Ovary (tissue), 9 donors: ENCODE results near the gene ARHGAP4. TPM values are rescaled to one million over a fixed set of nuclear protein-coding genes. Genes with fewer than 3 reads are reported as not detected.

Source experiments
- DNase-seq, 5 donors: peaks; one replicate each; pipeline ENCODE4 v3.0.0-alpha.2; 2019 to 2020
- H3K27ac ChIP-seq, 2 donors: fragments of 200-600 bp; one replicate each; pipeline versions ENCODE4 v1.5.1 to v1.8.0; 2019 to 2022
- H3K27me3 ChIP-seq: fragments of 200-600 bp; one replicate; pipeline ENCODE4 v1.8.0; 2022
- H3K36me3 ChIP-seq: fragments of 200-600 bp; sonication (generic); one replicate; pipeline ENCODE4 v1.5.1; 2019
- H3K4me1 ChIP-seq: one replicate; pipeline ENCODE4 v1.8.1; 2013; ENCODE audit warnings: mild to moderate bottlenecking, moderate library complexity; ENCODE audit not compliant: insufficient read depth
- H3K4me3 ChIP-seq: fragments of 200-600 bp; sonication (generic); one replicate; pipeline ENCODE4 v1.5.1; 2017
- H3K9me3 ChIP-seq, 2 donors: fragments of 200-600 bp in 1 of 2; sonication (generic) in 1 of 2; one replicate each; pipeline versions ENCODE4 v1.5.1 to v1.8.1; 2013 to 2019; ENCODE audit warnings: mild to moderate bottlenecking in 1 of 2, moderate library complexity in 1 of 2
- CTCF ChIP-seq, 3 donors: fragments of 450-650 bp in 2 of 3; fragments of 200-600 bp in 1 of 3; IDR thresholded peaks; one replicate each; pipeline versions ENCODE4 v1.5.1 to v1.8.0; 2016 to 2022; ENCODE audit warnings: antibody characterized with exemption in 3 of 3, mild to moderate bottlenecking in 1 of 3
- EP300 ChIP-seq: sonication (generic); formaldehyde crosslinking; IDR thresholded peaks from one replicate; pipeline ENCODE4 v1.6.1; 2017; ENCODE audit warnings: antibody characterized with exemption
- POLR2A ChIP-seq: fragments of 450-650 bp; IDR thresholded peaks from one replicate; pipeline ENCODE4 v1.6.1; 2017; ENCODE audit warnings: antibody characterized with exemption, mild to moderate bottlenecking, moderate library complexity
- WGBS, 3 donors: extraction: QIAGEN DNeasy Blood & Tissue Kit in 1 of 3; methylation state at CpG; one replicate each; pipeline versions ENCODE4 v1.1.5 to v1.1.7; 2013 to 2017; 5-methylcytosine and 5-hydroxymethylcytosine counted together
- intact Hi-C, 4 donors: fragments of 100-400 bp; cut with DNase I; formaldehyde crosslinking; loops; one replicate each; pipeline versions ENCODE4 v1.11.0 to v1.15.1; 2022 to 2023
- polyA plus RNA-seq, 2 donors: library from polyadenylated mRNA; stranded (reverse); fragments of 200-250 nt in 1 of 2; fragments of 350-450 nt in 1 of 2; fragmentation: Illumina TruSeq in 1 of 2; extraction: RNeasy Lipid Tissue Mini Kit (QIAGEN cat#74804) in 1 of 2; gene quantifications; one replicate each; pipeline ENCODE4 v1.2.3, GENCODE V29; 2013 to 2014
- total RNA-seq, 7 donors: library from RNA; depleted of rRNA in 2 of 7; stranded (reverse); fragments of >200 nt in 2 of 7; fragmentation: NEBNext Ultra II Directional in 3 of 7; extraction: Animal tissue kit (Norgen Biotek cat#: 25700) in 3 of 7; gene quantifications; one replicate each; pipeline versions ENCODE4 v1.1.0 to v1.2.4, GENCODE V29; 2016 to 2023
- donor health status: DM: no; HTN: no; CAD: no; lungs with moderate emphysema.
- donor health status: DM: no; HTN: no; CAD: no.
- donor health status: Bipolar disorder and iron deficiency.
- donor health status: DM: yes; HTN: yes; CAD: no.
- donor health status: DM: no; HTN: no; CAD: no.
- donor health status: DM: yes; HTN: yes; CAD: no.

ARHGAP4 gene
- total and polyA plus RNA-seq, 9 donors: 1.2 to 22.3 (median 11.4) TPM

- WGBS, 3 donors: 89 to 94% (median 90%) methylated on average over 9 of the region's 9 CpGs
- TF ChIP-seq EP300: no peak
- no peak for TF ChIP-seq CTCF (IDR thresholded peaks at IDR 0.05)
- TF ChIP-seq POLR2A: no peak
- DNase-seq: no peak
- no peak overlapping the region for H3K27ac ChIP-seq
- no peaks in the 10 kb centered on the region for H3K27me3 ChIP-seq
- no peaks in the 10 kb centered on the region for H3K9me3 ChIP-seq
- no peaks in the 10 kb centered on the region for H3K36me3 ChIP-seq
- no peak overlapping the region for H3K4me3 ChIP-seq
- intact Hi-C loops: no loop called here
- no peaks in the 10 kb centered on the region for H3K4me1 ChIP-seq
Measured at GRCh38 chrX:153865685-153866084, 60.4 kb downstream of the ARHGAP4 start.

- 84 to 96% (median 90%) methylated on average over 11 of the region's 11 CpGs for WGBS, 3 donors
- no peak for DNase-seq
- Histone ChIP-seq H3K9me3 (no peaks in the 10 kb centered on the region), H3K27ac (no peak overlapping the region), H3K4me1 (no peaks in the 10 kb centered on the region), H3K36me3 (no peaks in the 10 kb centered on the region), H3K27me3 (no peaks in the 10 kb centered on the region), H3K4me3 (no peak overlapping the region)
- TF ChIP-seq EP300 (no peak), CTCF (IDR thresholded peaks at IDR 0.05) (no peak), POLR2A (no peak)
- intact Hi-C loops: no loop called here
Measured at GRCh38 chrX:153865321-153865580, 60.8 kb downstream of the ARHGAP4 start.

- 79 to 85% (median 84%) methylated on average over 29 to 30 of the region's 30 CpGs for WGBS, 3 donors
- Histone ChIP-seq H3K9me3 (no peaks in the 10 kb centered on the region), H3K27ac (no peak overlapping the region), H3K4me1 (no peaks in the 10 kb centered on the region), H3K36me3 (no peaks in the 10 kb centered on the region), H3K27me3 (no peaks in the 10 kb centered on the region), H3K4me3 (no peak overlapping the region)
- TF ChIP-seq POLR2A (no peak), EP300 (no peak), CTCF (IDR thresholded peaks at IDR 0.05) (no peak)
- intact Hi-C loops: no loop called here
- DNase-seq: no peak
Measured at GRCh38 chrX:153864561-153865320, 61.3 kb downstream of the ARHGAP4 start.

- intact Hi-C loops: no loop called here
- H3K9me3 ChIP-seq: no peaks in the 10 kb centered on the region
- H3K27me3 ChIP-seq: no peaks in the 10 kb centered on the region
- 83 to 86% (median 83%) methylated on average over 10 of the region's 10 CpGs for WGBS, 3 donors
- H3K27ac ChIP-seq: no peak overlapping the region
- H3K4me3 ChIP-seq: no peak overlapping the region
- TF ChIP-seq CTCF (IDR thresholded peaks at IDR 0.05): no peak
- TF ChIP-seq POLR2A: no peak
- TF ChIP-seq EP300: no peak
- H3K4me1 ChIP-seq: no peaks in the 10 kb centered on the region
- H3K36me3 ChIP-seq: no peaks in the 10 kb centered on the region
- no peak for DNase-seq
Measured at GRCh38 chrX:153864101-153864500, 62.0 kb downstream of the ARHGAP4 start.
